ENCODE results near the gene EGFL6. TPM values are rescaled to one million over a fixed set of nuclear protein-coding genes. Genes with fewer than 3 reads are reported as not detected.

The EGFL6 gene
- total RNA-seq, 1 experiment from 2014 or later, result not detected

- no peak for TF ChIP-seq CTCF (IDR thresholded peaks at IDR 0.05; ENCODE audit: unreplicated experiment)
- no TSS peak for BruUV-seq (replicated peaks)
- Mint-ChIP-seq H3K27ac (ENCODE audit: unreplicated experiment) (no peak overlapping the region), H3K9me3 (ENCODE audit: low read depth, unreplicated experiment) (peaks cover 2% of the 10 kb centered on the region), H3K4me1 (ENCODE audit: low read depth, unreplicated experiment) (no peaks in the 10 kb centered on the region), H3K27me3 (ENCODE audit: unreplicated experiment) (no peaks in the 10 kb centered on the region), H3K36me3 (ENCODE audit: insufficient read depth, unreplicated experiment) (no peaks in the 10 kb centered on the region), H3K4me3 (ENCODE audit: low read depth, unreplicated experiment) (no peak overlapping the region)
- intact Hi-C loops (cut with micrococcal nuclease; ENCODE audit: unreplicated experiment), result no loop called here
- no peak for DNase-seq
- CTCF ChIA-PET, result no interaction called here
Observed at GRCh38 chrX:13574600-13574999, 5.2 kb downstream of the EGFL6 start.

- Mint-ChIP-seq H3K27ac (ENCODE audit: unreplicated experiment) (no peak overlapping the region), H3K36me3 (ENCODE audit: insufficient read depth, unreplicated experiment) (no peaks in the 10 kb centered on the region), H3K4me3 (ENCODE audit: low read depth, unreplicated experiment) (no peak overlapping the region), H3K27me3 (ENCODE audit: unreplicated experiment) (peaks cover 25% of the 10 kb centered on the region), H3K4me1 (ENCODE audit: low read depth, unreplicated experiment) (no peaks in the 10 kb centered on the region), H3K9me3 (ENCODE audit: low read depth, unreplicated experiment) (peaks cover 2% of the 10 kb centered on the region)
- intact Hi-C loops (cut with micrococcal nuclease; ENCODE audit: unreplicated experiment), result no loop called here
- no peak for TF ChIP-seq CTCF (IDR thresholded peaks at IDR 0.05; ENCODE audit: unreplicated experiment)
- BruUV-seq (replicated peaks), result no TSS peak
- CTCF ChIA-PET, result no interaction called here
- no peak for DNase-seq
Observed at GRCh38 chrX:13579661-13580060, 10.3 kb downstream of the EGFL6 start.

GRCh38 chrX:13581554-13581953 is 12.2 kb downstream of the EGFL6 start:
- BruUV-seq (replicated peaks), result no TSS peak
- Mint-ChIP-seq H3K9me3 (ENCODE audit: low read depth, unreplicated experiment) (no peaks in the 10 kb centered on the region), H3K27me3 (ENCODE audit: unreplicated experiment) (peaks cover 41% of the 10 kb centered on the region), H3K27ac (ENCODE audit: unreplicated experiment) (no peak overlapping the region), H3K4me1 (ENCODE audit: low read depth, unreplicated experiment) (no peaks in the 10 kb centered on the region), H3K4me3 (ENCODE audit: low read depth, unreplicated experiment) (no peak overlapping the region), H3K36me3 (ENCODE audit: insufficient read depth, unreplicated experiment) (no peaks in the 10 kb centered on the region)
- no peak for DNase-seq
- intact Hi-C loops (cut with micrococcal nuclease; ENCODE audit: unreplicated experiment), result no loop called here
- CTCF ChIA-PET, result no interaction called here
- TF ChIP-seq CTCF (IDR thresholded peaks at IDR 0.05; ENCODE audit: unreplicated experiment), result no peak

GRCh38 chrX:13587786-13588477 is 18.5 kb downstream of the EGFL6 start:
- Mint-ChIP-seq H3K27ac (ENCODE audit: unreplicated experiment) (no peak overlapping the region), H3K4me3 (ENCODE audit: low read depth, unreplicated experiment) (no peak overlapping the region), H3K36me3 (ENCODE audit: insufficient read depth, unreplicated experiment) (no peaks in the 10 kb centered on the region), H3K9me3 (ENCODE audit: low read depth, unreplicated experiment) (no peaks in the 10 kb centered on the region), H3K27me3 (ENCODE audit: unreplicated experiment) (peaks cover 24% of the 10 kb centered on the region), H3K4me1 (ENCODE audit: low read depth, unreplicated experiment) (no peaks in the 10 kb centered on the region)
- TF ChIP-seq CTCF (IDR thresholded peaks at IDR 0.05; ENCODE audit: unreplicated experiment), result no peak
- intact Hi-C loops (cut with micrococcal nuclease; ENCODE audit: unreplicated experiment), result no loop called here
- BruUV-seq (replicated peaks), result no TSS peak
- CTCF ChIA-PET, result no interaction called here
- DNase-seq, result no peak

Data from Calu3 (cell line).